H1 (cell line): ENCODE measurements around the gene TBKBP1. TPM values are rescaled to one million over a fixed set of nuclear protein-coding genes. Genes with fewer than 3 reads are reported as not detected.

Experiments used
- BACH1 ChIP-seq: IDR thresholded peaks from 2 replicates; pipeline ENCODE4 v1.6.1; 2012; ENCODE audit warnings: low read length, improper control_type of control experiment
- CBX5 ChIP-seq: fragments of 300-800, 300-1000 bp; sonication (generic); IDR thresholded peaks from 2 replicates; pipeline ENCODE4 v1.7.1; 2016; ENCODE audit warnings: antibody characterized with exemption, low read length, low read depth
- CBX8 ChIP-seq: fragments of 300-800, 300-1000 bp; sonication (generic); IDR thresholded peaks from 2 replicates; pipeline ENCODE4 v1.7.1; 2016; ENCODE audit warnings: low read depth, low read length, borderline replicate concordance
- CTCF ChIP-seq, 3 experiments: IDR thresholded peaks; 1 replicate in 2 of 3; 2 replicates in 1 of 3; pipeline versions ENCODE4 v1.5.1 to v1.6.1; 2011; ENCODE audit warnings: low read length in 3 of 3, mild to moderate bottlenecking in 3 of 3, inconsistent platforms in 2 of 3, low read depth in 1 of 3, moderate library complexity in 1 of 3; ENCODE audit not compliant: insufficient read depth in 1 of 3; ENCODE audit errors: control extremely low read depth in 1 of 3
- HDAC6 ChIP-seq: IDR thresholded peaks from one replicate; pipeline ENCODE4 v1.7.1; 2012; ENCODE audit warnings: low read depth, mild to moderate bottlenecking, inconsistent platforms, low read length, moderate library complexity
- JUN ChIP-seq: IDR thresholded peaks from 2 replicates; pipeline ENCODE4 v1.6.1; 2011; ENCODE audit warnings: low read depth, mild to moderate bottlenecking, improper control_type of control experiment, low read length
- KDM1A ChIP-seq: fragments of 200-600, 300-600 bp; sonication (generic); IDR thresholded peaks from 2 replicates; pipeline ENCODE4 v1.7.1; 2016; ENCODE audit warnings: mild to moderate bottlenecking, low read length, borderline replicate concordance
- NANOG ChIP-seq: IDR thresholded peaks from 2 replicates; pipeline ENCODE4 v1.6.1; 2011; ENCODE audit warnings: low read length, low read depth, mild to moderate bottlenecking, inconsistent platforms; ENCODE audit not compliant: insufficient read depth, poor library complexity, severe bottlenecking
- POU5F1 ChIP-seq: IDR thresholded peaks from 2 replicates; pipeline ENCODE4 v1.6.1; 2011; ENCODE audit warnings: low read depth, mild to moderate bottlenecking, low read length, moderate library complexity
- RAD21 ChIP-seq, 2 experiments: IDR thresholded peaks in 1 of 2; conservative IDR thresholded peaks in 1 of 2; 2 replicates each; pipeline ENCODE4 v1.6.1; 2011; ENCODE audit warnings: low read depth in 2 of 2, low read length in 2 of 2, improper control_type of control experiment in 1 of 2, inconsistent platforms in 1 of 2, mild to moderate bottlenecking in 1 of 2, moderate library complexity in 1 of 2
- RFX5 ChIP-seq: IDR thresholded peaks from 2 replicates; pipeline ENCODE4 v1.6.1; 2011; ENCODE audit warnings: low read depth, low read length, improper control_type of control experiment, borderline replicate concordance
- RNF2 ChIP-seq: fragments of 200-900, 300-1000 bp; sonication (generic); IDR thresholded peaks from 2 replicates; pipeline ENCODE4 v1.7.1; 2016; ENCODE audit warnings: borderline replicate concordance, low read depth, mild to moderate bottlenecking, antibody characterized with exemption, low read length; ENCODE audit not compliant: poor library complexity, severe bottlenecking; ENCODE audit errors: missing control alignments
- SP4 ChIP-seq: IDR thresholded peaks from 2 replicates; pipeline ENCODE4 v1.6.1; 2012; ENCODE audit warnings: low read length, inconsistent platforms
- SRF ChIP-seq: IDR thresholded peaks from 2 replicates; pipeline ENCODE4 v1.6.1; 2011; ENCODE audit warnings: mild to moderate bottlenecking, low read depth, low read length, moderate library complexity
- SUZ12 ChIP-seq: fragments of 200-600 bp; sonication (generic); IDR thresholded peaks from 2 replicates; pipeline ENCODE4 v1.6.1; 2012; ENCODE audit warnings: mild to moderate bottlenecking, inconsistent platforms, low read length, moderate library complexity, mixed read lengths
- TBP ChIP-seq: IDR thresholded peaks from 2 replicates; pipeline ENCODE4 v1.6.1; 2011; ENCODE audit warnings: low read depth, low read length, improper control_type of control experiment
- TCF12 ChIP-seq: IDR thresholded peaks from 2 replicates; pipeline ENCODE4 v1.6.1; 2011; ENCODE audit warnings: low read depth, mild to moderate bottlenecking, low read length
- TEAD4 ChIP-seq: IDR thresholded peaks from 2 replicates; pipeline ENCODE4 v1.6.1; 2012; ENCODE audit warnings: low read depth, low read length, inconsistent platforms, mixed read lengths
- polyA plus RNA-seq, 7 experiments: library from polyadenylated mRNA; depleted of rRNA in 3 of 7; stranded (reverse) in 5 of 7; unstranded in 2 of 7; fragments of >200 nt in 5 of 7; fragments of 200-250 nt in 2 of 7; gene quantifications; 1 replicate in 5 of 7; 2 replicates in 1 of 7; 4 replicates in 1 of 7; pipeline versions ENCODE4 v1.2.1 to v1.2.3, GENCODE V29; 2011 to 2013; ENCODE audit warnings: missing spikeins in 2 of 7, mixed read lengths in 2 of 7
- total RNA-seq: library from RNA; stranded (reverse); fragmentation: NEBNext Ultra II Directional; extraction: Animal tissue kit (Norgen Biotek cat#: 25700); gene quantifications from 2 replicates; pipeline ENCODE4 v1.2.1, GENCODE V29; 2021
- TF ChIP-seq, protein P1 (sequence below): IDR thresholded peaks from 2 replicates; pipeline ENCODE4 v1.6.1; 2011; ENCODE audit warnings: low read depth, mild to moderate bottlenecking, low read length; ENCODE audit not compliant: insufficient read depth
- TF ChIP-seq, protein P2 (sequence below): IDR thresholded peaks from 2 replicates; pipeline ENCODE4 v1.6.1; 2012; ENCODE audit warnings: inconsistent platforms

TBKBP1 gene
- total and polyA plus RNA-seq, 2 of the 8 experiments (the other 6 are each of a cell fraction or from before 2014, with no cell fraction given) = 6.3 to 15.1 TPM

GRCh38 chr17:47650525-47651522, 43.1 kb upstream of the TBKBP1 start (continued):
- TF ChIP-seq CTCF (IDR thresholded peaks at IDR 0.05; ENCODE audit: control extremely low read depth in 1 of 3, insufficient read depth in 1 of 3, low read depth in 1 of 3, low read length in 3 of 3) (no peak), TCF12 (no peak), NANOG (no peak), SUZ12 (no peak), RFX5 (no peak), HDAC6 (no peak), RAD21 (IDR thresholded peaks at IDR 0.05 in 1 of 2, conservative IDR thresholded peaks at IDR 0.05 in 1 of 2; ENCODE audit: low read depth in 2 of 2, low read length in 2 of 2) (no peak), BACH1 (no peak), CBX8 (no peak), JUN (no peak), TBP (no peak), POU5F1 (no peak), RNF2 (no peak), SP4 (no peak), TEAD4 (no peak), CBX5 (no peak), SRF (no peak), KDM1A (no peak)
- TF ChIP-seq, protein P1, sequence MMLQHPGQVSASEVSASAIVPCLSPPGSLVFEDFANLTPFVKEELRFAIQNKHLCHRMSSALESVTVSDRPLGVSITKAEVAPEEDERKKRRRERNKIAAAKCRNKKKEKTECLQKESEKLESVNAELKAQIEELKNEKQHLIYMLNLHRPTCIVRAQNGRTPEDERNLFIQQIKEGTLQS = no peak
- TF ChIP-seq, protein P2, sequence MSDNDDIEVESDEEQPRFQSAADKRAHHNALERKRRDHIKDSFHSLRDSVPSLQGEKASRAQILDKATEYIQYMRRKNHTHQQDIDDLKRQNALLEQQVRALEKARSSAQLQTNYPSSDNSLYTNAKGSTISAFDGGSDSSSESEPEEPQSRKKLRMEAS = peak; percentile 87
